GOT3 (cell line): Measurements from ENCODE around the gene DOCK9.
"Not testable (repeated sequence)": the region's sequence is repeated elsewhere in the genome, so short reads cannot be mapped to it uniquely, and the experiment has no call there.

Source experiments
- DNase-seq: peaks from one replicate; lab custom pipeline; 2025; ENCODE audit warnings: mixed read lengths; lab: John Stamatoyannopoulos, UW

Gene DOCK9

DNA sequence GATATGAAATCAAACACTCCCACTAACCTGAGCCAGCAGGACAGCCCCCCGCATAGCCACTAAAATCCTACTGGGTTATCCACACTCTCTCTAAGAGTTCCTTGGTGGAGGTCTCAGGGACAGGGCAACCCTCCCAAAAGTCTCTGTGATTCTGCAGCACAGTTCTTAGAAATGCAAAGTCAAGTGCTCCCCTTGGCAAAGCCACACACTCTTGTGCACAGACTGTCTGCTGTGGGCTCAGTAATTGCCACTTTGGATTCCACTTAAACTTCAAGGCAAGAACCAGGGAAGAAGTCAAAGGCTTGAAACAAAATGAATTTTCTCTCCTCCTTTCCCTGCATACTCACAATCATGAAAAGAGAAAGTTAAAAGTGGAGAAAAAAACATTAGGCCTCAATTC is 61.5 kb downstream of the DOCK9 start:
- no peak for DNase-seq

- no peak for DNase-seq
Observed at GRCh38 chr13:98915981-98916380, 61.9 kb downstream of the DOCK9 start.

GRCh38 chr13:98915563-98915962 is 62.3 kb downstream of the DOCK9 start:
- no peak for DNase-seq

- DNase-seq: no peak
Observed at GRCh38 chr13:98913741-98914140, 64.1 kb downstream of the DOCK9 start.

GRCh38 chr13:98912846-98913245 is 65.0 kb downstream of the DOCK9 start:
- DNase-seq: no peak

- DNase-seq: no peak
Observed at GRCh38 chr13:98910501-98910951, 67.3 kb downstream of the DOCK9 start.

DNA sequence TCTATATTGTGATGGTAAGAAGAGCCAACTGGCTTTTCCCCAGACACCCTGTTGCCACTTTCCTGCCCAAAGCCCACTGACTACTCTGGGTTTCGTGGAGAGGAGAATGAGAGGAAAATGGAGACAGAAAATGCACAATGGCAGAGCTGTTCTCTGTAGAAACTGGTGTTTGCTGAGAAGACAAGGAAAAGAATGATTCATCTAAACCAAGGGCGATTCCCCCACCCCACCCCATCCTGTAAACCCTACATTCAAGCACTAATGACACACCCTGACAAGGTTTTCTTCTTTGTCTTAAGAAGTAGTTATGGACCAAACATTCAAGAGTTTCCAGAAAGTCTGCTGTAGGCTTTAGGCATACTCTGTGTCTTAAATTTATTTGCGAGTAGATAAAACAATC is 68.8 kb downstream of the DOCK9 start:
- DNase-seq: no peak

- DNase-seq: no peak
Observed at GRCh38 chr13:98906746-98907502, 70.9 kb downstream of the DOCK9 start.

DNA sequence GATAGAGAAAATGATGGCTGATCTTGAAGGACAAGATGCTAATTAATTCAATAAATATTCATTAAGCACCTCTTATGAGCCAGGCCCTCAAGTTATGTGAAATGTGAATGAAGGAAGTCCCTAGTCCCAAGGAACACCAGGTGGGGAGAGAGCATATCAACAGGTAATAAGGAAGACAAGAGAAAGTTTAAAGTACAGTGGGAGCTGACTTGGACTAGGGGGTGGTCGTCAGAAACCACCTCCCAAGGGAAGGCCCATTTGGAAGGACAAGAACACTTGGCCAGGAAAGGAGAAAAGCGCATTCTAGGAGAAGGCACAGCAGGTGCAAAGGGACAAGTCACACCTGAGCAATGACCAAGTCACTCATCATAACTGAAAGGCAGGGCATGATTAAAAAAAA is 72.7 kb downstream of the DOCK9 start:
- DNase-seq: no peak

- DNase-seq: no peak
Observed at GRCh38 chr13:98900442-98900841, 77.4 kb downstream of the DOCK9 start.

- no peak for DNase-seq
Observed at GRCh38 chr13:98897706-98898105, 80.2 kb downstream of the DOCK9 start.

DNA sequence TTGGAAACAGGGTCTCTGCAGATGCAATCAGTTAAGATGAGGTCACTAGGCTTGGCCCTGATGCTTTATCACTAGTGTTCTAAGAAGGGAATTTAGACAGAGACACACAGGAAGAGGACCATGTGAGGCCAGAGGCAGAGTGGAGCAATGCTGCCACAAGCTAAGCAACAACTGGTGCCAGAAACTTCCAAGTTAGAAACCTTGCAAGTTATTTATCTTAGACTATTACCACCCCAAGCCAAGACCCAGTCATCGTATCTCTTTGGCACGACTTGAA is 81.1 kb downstream of the DOCK9 start:
- no peak for DNase-seq

- DNase-seq: no peak
Observed at GRCh38 chr13:98896083-98896867, 81.6 kb downstream of the DOCK9 start.

- not testable (repeated sequence) for DNase-seq
Observed at GRCh38 chr13:98894814-98895213, 83.0 kb downstream of the DOCK9 start.

GRCh38 chr13:98893371-98893770 is 84.5 kb downstream of the DOCK9 start:
- DNase-seq: no peak

GRCh38 chr13:98892821-98893220 is 85.0 kb downstream of the DOCK9 start:
- no peak for DNase-seq

GRCh38 chr13:98892077-98892476 is 85.8 kb downstream of the DOCK9 start:
- DNase-seq: no peak

DNA sequence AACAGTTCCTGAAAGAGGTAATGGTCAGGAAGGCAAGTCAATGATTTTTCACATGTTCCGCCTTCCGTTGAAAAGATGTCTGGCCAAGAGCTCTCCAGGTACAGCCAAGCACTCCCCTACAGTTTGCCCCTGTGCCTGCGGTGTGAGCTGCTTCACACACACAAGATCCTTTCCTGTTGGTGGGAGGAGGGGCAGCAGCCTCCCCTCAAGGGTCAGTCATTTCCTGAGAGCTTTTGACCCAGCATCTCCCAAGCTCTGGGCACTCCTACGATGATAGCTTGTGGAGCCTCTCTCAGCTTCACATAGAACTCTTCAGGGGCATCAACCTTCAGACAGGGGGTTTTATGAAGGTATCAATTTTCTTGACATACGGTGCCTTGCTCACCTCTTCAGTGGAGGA is 86.9 kb downstream of the DOCK9 start:
- no peak for DNase-seq

DNA sequence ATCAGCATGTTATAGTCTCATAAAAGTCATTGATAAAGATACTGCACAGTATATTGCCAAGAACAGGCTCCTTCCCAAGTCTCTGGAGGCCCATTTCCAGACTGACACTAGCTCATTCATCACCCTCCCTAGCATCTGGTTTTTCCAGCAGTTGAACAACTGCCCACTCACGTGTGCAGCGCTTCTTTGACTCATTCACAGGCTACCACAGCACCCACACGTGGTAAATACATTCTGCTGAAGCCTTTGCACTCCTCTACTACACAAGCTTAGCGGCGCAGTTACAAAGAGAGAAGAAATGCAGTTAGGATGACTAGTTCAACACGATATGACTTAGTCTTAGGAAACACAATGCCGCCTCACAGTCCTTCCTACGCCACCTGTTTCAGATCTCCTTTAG is 87.7 kb downstream of the DOCK9 start:
- DNase-seq: peak; percentile 35

DNA sequence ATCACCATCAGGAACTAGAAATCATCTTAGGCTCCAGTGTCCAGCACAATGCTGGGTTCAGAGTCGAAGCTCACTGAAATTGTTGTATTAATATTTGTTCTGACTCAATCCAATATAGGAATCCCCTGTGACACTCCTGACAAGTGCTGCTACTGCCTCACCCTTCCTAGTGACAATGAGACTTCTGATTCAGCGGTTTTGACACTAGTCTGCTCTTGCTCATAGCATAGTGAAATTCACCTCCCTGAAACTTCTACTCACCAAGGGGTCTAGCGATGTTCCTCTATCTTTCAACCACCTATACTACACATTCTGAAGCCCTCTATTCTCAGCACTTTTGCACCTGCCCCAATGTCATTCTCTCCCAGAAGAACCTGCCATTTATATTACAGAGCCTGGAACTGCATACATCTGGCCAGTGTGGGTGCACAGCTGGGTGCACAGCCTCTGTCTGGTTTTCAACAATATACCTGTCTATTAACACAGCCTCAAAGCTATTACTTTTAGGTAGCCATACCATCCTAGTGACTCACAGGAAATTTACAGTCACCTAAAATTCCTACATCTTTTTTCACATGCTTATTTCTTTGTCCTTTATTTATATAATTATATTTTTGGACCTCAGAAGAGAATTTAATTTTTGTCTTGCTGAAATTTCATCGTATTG is 88.3 kb downstream of the DOCK9 start:
- no peak for DNase-seq

DNA sequence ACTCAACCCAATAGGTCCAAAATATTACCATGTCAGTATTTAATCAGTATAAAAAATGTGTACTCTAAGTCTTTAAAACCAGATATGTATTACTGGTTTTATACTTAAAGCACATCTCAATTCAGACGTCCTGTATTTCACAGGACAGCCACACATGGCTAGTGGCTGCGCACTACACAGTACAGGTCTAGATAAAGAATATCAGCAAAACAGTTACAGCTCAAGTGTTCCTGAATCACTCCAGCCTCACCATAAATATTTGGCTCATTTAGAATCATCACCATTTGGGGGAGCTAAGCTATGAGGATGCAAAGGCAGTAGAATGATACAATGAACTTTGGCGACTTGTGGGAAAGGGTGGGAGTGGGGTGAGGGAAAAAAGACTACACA is 89.0 kb downstream of the DOCK9 start:
- no peak for DNase-seq

DNA sequence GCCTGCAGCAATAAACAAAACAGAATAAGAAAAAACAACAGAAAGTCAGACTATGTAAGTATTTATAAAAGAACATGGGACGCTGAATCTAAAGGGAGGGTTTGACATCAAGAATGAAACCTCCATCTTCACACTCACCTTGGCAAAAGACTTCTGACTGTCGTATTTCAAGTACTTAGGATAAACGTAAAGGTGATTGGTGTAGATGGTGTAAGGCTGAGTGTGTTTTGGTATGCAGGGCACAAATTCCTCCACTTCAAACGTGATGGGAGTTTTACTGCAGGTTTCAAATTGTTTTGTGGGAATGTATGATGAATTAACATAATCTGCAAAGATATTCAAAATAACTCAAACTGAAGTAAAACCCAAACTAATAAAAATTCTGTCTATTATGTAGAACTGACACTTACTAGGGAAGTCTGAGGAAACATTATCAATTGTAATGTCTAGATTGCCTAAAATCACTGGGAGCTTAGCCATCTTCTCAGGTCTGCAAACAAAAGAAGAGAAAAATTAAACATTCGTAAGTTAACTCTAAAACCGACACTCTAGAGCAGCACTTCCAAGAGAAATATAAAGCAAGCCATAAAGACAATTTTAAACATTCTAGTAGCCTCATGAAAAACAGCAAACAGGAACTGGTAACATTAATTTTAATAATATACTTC is 89.5 kb downstream of the DOCK9 start:
- no peak for DNase-seq
